Natural killer cell treated with Interleukin-12 subunit alpha and Interleukin-12 subunit beta and Interleukin-15 and Interleukin-18, amount 100 ng/mL, for 72 hours (primary cell): ENCODE measurements around the gene NOS1AP. TPM values are rescaled to one million over a fixed set of nuclear protein-coding genes. Genes with fewer than 3 reads are reported as not detected.
"Not testable (repeated sequence)": the region's sequence is repeated elsewhere in the genome, so short reads cannot be mapped to it uniquely, and the experiment has no call there.

Experiments
- ATAC-seq, 2 donors: fragments of 150-1000 bp; cut with Tn5 transposase in 1 of 2; sonication (Bioruptor Pico), chemical (Tn5 transposase) in 1 of 2; 2 replicates each; pipeline ENCODE4 v1.10.0; 2021
- DNase-seq: peaks from one replicate; pipeline ENCODE4 v3.0.0; 2022; ENCODE audit warnings: low spot score
- H3K27ac Mint-ChIP-seq, 2 donors: 1 replicate in 1 of 2; 2 replicates in 1 of 2; pipeline ENCODE4 v1.8.0; 2022; ENCODE audit warnings: mixed read lengths in 2 of 2, mild to moderate bottlenecking in 1 of 2, moderate library complexity in 1 of 2
- H3K27me3 Mint-ChIP-seq, 2 donors: 1 replicate in 1 of 2; 2 replicates in 1 of 2; pipeline ENCODE4 v1.8.0; 2022; ENCODE audit warnings: mixed read lengths in 2 of 2
- H3K36me3 Mint-ChIP-seq: one replicate; pipeline ENCODE4 v1.8.0; 2022; ENCODE audit warnings: mixed read lengths
- H3K4me1 Mint-ChIP-seq, 2 donors: 1 replicate in 1 of 2; 2 replicates in 1 of 2; pipeline ENCODE4 v1.8.0; 2022; ENCODE audit warnings: low read depth in 2 of 2, mixed read lengths in 2 of 2, mild to moderate bottlenecking in 1 of 2
- H3K4me3 Mint-ChIP-seq: one replicate; pipeline ENCODE4 v1.8.0; 2022; ENCODE audit warnings: mixed read lengths
- H3K9me3 Mint-ChIP-seq: 2 replicates; pipeline ENCODE4 v1.8.0; 2022; ENCODE audit warnings: mixed read lengths
- total RNA-seq, 2 donors: library from RNA; stranded (reverse); gene quantifications; one replicate each; pipeline ENCODE4 v1.2.3, GENCODE V29; 2022

Gene NOS1AP
- total RNA-seq, 2 donors from 2014 or later: 0.12 TPM; not detected in 1

- no peaks in the 10 kb centered on the region for H3K9me3 Mint-ChIP-seq
- DNase-seq: no peak
- H3K4me3 Mint-ChIP-seq: no peak overlapping the region
- H3K27me3 Mint-ChIP-seq: peaks cover 24 to 55% of the 10 kb centered on the region in 2 donors
- no peaks in the 10 kb centered on the region for H3K4me1 Mint-ChIP-seq
- no peaks in the 10 kb centered on the region for H3K36me3 Mint-ChIP-seq
- H3K27ac Mint-ChIP-seq: no peak overlapping the region
- no peak for ATAC-seq
Observed at GRCh38 chr1:162036163-162036562, 33.3 kb upstream of the NOS1AP start.

- H3K27ac Mint-ChIP-seq: no peak overlapping the region
- no peak overlapping the region for H3K4me3 Mint-ChIP-seq
- H3K4me1 Mint-ChIP-seq: no peaks in the 10 kb centered on the region
- H3K27me3 Mint-ChIP-seq: peaks cover 22 to 50% of the 10 kb centered on the region in 2 donors
- no peaks in the 10 kb centered on the region for H3K36me3 Mint-ChIP-seq
- H3K9me3 Mint-ChIP-seq: no peaks in the 10 kb centered on the region
- DNase-seq: no peak
- ATAC-seq: no peak
Observed at GRCh38 chr1:162038624-162039023, 30.9 kb upstream of the NOS1AP start.

DNA sequence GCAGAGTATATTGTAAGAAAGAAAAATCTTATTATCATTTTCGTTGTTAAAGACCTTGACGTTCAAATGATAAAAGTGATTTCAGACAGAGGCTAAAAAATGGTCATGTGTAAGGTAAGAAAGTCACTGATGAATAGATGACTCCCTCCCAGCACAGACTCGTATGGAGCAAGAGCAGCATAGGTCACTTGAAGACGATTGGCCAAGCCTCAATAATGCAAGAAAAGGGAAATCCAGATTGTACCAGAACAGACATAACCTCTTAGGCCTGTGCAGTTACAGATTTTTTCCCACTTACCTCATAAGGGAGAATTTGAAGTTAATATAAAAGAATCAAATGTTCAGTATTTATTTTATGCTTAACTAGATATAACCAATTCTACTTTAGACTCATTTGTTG is 29.5 kb upstream of the NOS1AP start:
- Mint-ChIP-seq H3K27ac (no peak overlapping the region), H3K4me3 (no peak overlapping the region), H3K4me1 (no peaks in the 10 kb centered on the region), H3K36me3 (no peaks in the 10 kb centered on the region), H3K9me3 (no peaks in the 10 kb centered on the region), H3K27me3 (peaks cover 21 to 43% of the 10 kb centered on the region in 2 donors)
- no peak for ATAC-seq
- no peak for DNase-seq

DNA sequence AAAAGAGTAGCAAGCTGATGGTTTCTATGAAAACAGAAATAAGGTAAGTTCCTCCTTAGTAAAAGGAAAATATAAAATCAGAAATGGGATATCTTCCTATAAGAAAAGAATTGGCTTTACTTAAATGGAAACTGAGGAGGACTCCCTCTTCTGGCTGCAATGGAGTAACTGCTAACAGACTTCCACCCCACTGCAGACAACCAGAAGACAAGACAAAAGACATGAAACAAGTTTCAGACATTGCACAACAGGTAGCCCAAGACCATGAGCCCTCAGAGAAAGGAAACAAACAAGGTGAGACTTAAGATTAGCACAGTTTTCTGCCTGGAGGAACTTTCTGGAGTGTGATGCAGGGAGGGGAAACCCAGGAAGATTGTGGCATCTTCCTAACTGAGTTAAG is 28.8 kb upstream of the NOS1AP start:
- Mint-ChIP-seq H3K4me3 (no peak overlapping the region), H3K9me3 (no peaks in the 10 kb centered on the region), H3K27ac (no peak overlapping the region), H3K27me3 (peaks cover 21 to 43% of the 10 kb centered on the region in 2 donors), H3K4me1 (no peaks in the 10 kb centered on the region), H3K36me3 (no peaks in the 10 kb centered on the region)
- ATAC-seq: no peak
- no peak for DNase-seq

GRCh38 chr1:162042361-162042760 is 27.1 kb upstream of the NOS1AP start:
- Mint-ChIP-seq H3K27me3 (peaks cover 17 to 39% of the 10 kb centered on the region in 2 donors), H3K36me3 (no peaks in the 10 kb centered on the region), H3K4me3 (no peak overlapping the region), H3K4me1 (no peaks in the 10 kb centered on the region), H3K9me3 (no peaks in the 10 kb centered on the region), H3K27ac (no peak overlapping the region)
- no peak for ATAC-seq
- no peak for DNase-seq

GRCh38 chr1:162046921-162047320 is 22.6 kb upstream of the NOS1AP start:
- no peak for ATAC-seq
- Mint-ChIP-seq H3K27me3 (peaks cover 12 to 21% of the 10 kb centered on the region in 2 donors), H3K4me1 (no peaks in the 10 kb centered on the region), H3K36me3 (no peaks in the 10 kb centered on the region), H3K9me3 (no peaks in the 10 kb centered on the region), H3K27ac (no peak overlapping the region), H3K4me3 (no peak overlapping the region)
- DNase-seq: no peak

DNA sequence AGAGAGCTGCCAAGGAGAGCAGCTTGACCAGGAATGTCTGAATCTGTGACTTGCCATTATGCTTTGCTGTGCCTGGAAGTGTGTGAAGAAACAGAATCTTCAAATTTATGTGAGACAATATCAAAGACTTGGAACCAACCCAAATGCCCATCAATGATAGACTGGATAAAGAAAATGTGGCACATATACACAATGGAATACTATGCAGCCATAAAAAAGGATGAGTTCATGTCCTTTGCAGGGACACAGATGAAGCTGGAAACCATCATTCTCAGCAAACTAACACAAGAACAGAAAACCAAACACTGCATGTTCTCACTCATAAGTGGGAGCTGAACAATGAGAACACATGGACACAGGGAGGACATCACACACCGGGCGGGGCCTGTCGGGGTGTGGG is 15.5 kb upstream of the NOS1AP start:
- not testable (repeated sequence) for H3K4me1 Mint-ChIP-seq, H3K36me3 Mint-ChIP-seq, DNase-seq

GRCh38 chr1:162055062-162055461 is 14.4 kb upstream of the NOS1AP start:
- H3K4me1 Mint-ChIP-seq: no peaks in the 10 kb centered on the region
- no peak overlapping the region for H3K4me3 Mint-ChIP-seq
- DNase-seq (no peak), ATAC-seq (no peak)
- peaks cover 13 to 18% of the 10 kb centered on the region in 2 donors for H3K27me3 Mint-ChIP-seq
- H3K36me3 Mint-ChIP-seq: no peaks in the 10 kb centered on the region
- H3K27ac Mint-ChIP-seq: no peak overlapping the region
- H3K9me3 Mint-ChIP-seq: no peaks in the 10 kb centered on the region

More for the DNA sequence above, 15.5 kb upstream of the NOS1AP start:
- H3K27ac Mint-ChIP-seq, ATAC-seq, H3K9me3 Mint-ChIP-seq, H3K4me3 Mint-ChIP-seq: not testable (repeated sequence)
- H3K27me3 Mint-ChIP-seq: peaks cover 13 to 18% of the 10 kb centered on the region in 2 donors

DNA sequence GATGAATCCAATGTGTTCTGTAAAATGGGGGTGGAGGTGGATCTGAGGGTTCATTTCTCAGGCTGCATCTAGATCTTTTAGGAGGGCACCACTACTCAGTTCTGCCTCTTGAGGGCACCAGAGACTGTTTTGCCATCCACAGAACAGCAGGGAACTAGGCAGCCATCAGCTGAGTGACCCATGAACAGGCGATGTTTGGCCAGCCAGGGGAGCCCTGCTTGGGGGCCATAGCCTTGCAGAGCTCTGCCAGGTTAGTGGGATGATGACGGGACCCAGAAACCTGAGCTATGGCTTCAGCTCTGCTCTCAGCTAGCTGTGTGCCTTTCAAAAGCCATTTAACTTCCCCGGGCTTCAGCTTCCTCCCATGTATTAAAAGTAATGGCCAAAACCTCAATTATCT is 13.4 kb upstream of the NOS1AP start:
- Mint-ChIP-seq H3K4me1 (no peaks in the 10 kb centered on the region), H3K27me3 (peaks cover 17 to 24% of the 10 kb centered on the region in 2 donors), H3K36me3 (no peaks in the 10 kb centered on the region), H3K9me3 (no peaks in the 10 kb centered on the region), H3K4me3 (no peak overlapping the region), H3K27ac (no peak overlapping the region)
- DNase-seq (no peak), ATAC-seq (peak; percentile 58 to 80)

DNA sequence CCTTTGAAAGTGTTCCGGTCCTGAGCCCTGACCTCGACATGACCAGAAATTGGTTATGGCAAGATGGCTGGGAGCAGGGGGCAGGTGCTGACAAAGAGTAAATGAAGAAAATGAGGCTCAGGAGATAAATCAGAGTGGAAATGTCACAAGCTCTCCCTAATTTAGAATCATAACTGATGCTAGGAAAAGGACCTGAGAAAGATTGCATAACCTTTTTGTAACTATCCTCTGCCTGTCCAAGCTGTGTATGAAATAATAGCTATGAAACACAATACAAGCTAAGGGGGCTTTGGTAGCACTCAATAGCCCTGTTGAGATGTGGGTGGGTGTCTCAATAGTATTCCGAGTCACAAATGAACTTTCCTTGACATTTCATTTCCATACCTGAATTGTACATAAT is 12.9 kb upstream of the NOS1AP start:
- Mint-ChIP-seq H3K4me3 (no peak overlapping the region), H3K9me3 (no peaks in the 10 kb centered on the region)

GRCh38 chr1:162059721-162060120 is 9.8 kb upstream of the NOS1AP start:
- Mint-ChIP-seq H3K27ac (no peak overlapping the region), H3K36me3 (no peaks in the 10 kb centered on the region), H3K4me3 (no peak overlapping the region), H3K27me3 (peaks cover 28 to 37% of the 10 kb centered on the region in 2 donors), H3K9me3 (no peaks in the 10 kb centered on the region), H3K4me1 (no peaks in the 10 kb centered on the region)
- no peak for ATAC-seq
- no peak for DNase-seq

More for the DNA sequence above, 12.9 kb upstream of the NOS1AP start:
- ATAC-seq: no peak
- DNase-seq: no peak
- H3K27ac Mint-ChIP-seq: no peak overlapping the region
- peaks cover 17 to 24% of the 10 kb centered on the region in 2 donors for H3K27me3 Mint-ChIP-seq
- H3K4me1 Mint-ChIP-seq: no peaks in the 10 kb centered on the region
- no peaks in the 10 kb centered on the region for H3K36me3 Mint-ChIP-seq

DNA sequence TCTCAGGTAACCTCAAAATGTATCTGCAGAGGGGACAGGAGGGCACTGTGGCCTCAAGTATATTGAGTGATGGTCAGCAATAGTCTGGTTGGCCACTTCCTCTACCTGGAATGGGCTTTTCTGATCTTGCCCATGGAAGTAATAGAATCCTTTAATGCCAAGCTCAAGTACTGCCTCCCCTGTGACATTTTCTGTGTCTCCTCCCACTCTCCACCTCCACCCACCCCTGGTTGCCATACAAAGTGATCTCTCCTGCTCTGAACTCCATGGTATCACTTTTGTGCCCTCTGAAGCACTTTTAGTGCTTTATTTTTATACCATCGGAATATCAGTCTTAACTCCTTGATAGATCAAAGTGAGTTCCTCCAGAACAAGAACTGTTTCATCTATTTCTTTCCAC is 9.2 kb upstream of the NOS1AP start:
- H3K27ac Mint-ChIP-seq: no peak overlapping the region
- H3K9me3 Mint-ChIP-seq: no peaks in the 10 kb centered on the region
- no peaks in the 10 kb centered on the region for H3K4me1 Mint-ChIP-seq
- no peak for DNase-seq
- H3K36me3 Mint-ChIP-seq: no peaks in the 10 kb centered on the region
- no peak overlapping the region for H3K4me3 Mint-ChIP-seq
- no peak for ATAC-seq
- H3K27me3 Mint-ChIP-seq: peaks cover 29 to 43% of the 10 kb centered on the region in 2 donors

DNA sequence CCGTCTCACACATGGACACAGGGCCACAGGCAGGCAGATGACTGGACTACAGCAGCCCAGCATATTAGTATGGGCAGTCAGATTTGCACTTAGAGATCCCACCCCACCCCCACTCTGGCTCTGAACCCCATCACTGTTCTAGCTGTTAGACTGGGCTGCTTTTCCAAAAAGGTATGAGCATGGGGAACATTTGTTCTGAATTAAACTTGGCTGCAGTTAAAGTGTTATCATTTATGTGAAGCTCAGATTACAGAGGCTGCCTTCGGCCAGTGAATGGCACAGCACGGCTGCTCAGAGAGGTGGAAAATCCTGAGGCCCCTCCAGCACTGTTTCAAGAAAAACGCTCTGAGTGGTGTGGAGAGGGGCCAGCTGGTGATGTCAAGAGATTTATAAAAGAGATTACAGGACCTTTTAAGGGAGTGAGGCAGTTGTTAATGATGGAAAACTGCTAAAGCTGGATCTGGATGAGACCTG is 6.9 kb upstream of the NOS1AP start:
- no peak overlapping the region for H3K27ac Mint-ChIP-seq
- no peak for ATAC-seq
- H3K27me3 Mint-ChIP-seq: peaks cover 30 to 38% of the 10 kb centered on the region in 2 donors
- no peaks in the 10 kb centered on the region for H3K36me3 Mint-ChIP-seq
- no peaks in the 10 kb centered on the region for H3K4me1 Mint-ChIP-seq
- no peaks in the 10 kb centered on the region for H3K9me3 Mint-ChIP-seq
- H3K4me3 Mint-ChIP-seq: no peak overlapping the region
- DNase-seq: no peak

- no peak overlapping the region for H3K27ac Mint-ChIP-seq
- ATAC-seq (no peak), DNase-seq (no peak)
- H3K9me3 Mint-ChIP-seq: no peaks in the 10 kb centered on the region
- no peak overlapping the region for H3K4me3 Mint-ChIP-seq
- H3K4me1 Mint-ChIP-seq: no peaks in the 10 kb centered on the region
- no peaks in the 10 kb centered on the region for H3K36me3 Mint-ChIP-seq
- peaks cover 38 to 52% of the 10 kb centered on the region in 2 donors for H3K27me3 Mint-ChIP-seq
Observed at GRCh38 chr1:162065016-162065415, 4.5 kb upstream of the NOS1AP start.

DNA sequence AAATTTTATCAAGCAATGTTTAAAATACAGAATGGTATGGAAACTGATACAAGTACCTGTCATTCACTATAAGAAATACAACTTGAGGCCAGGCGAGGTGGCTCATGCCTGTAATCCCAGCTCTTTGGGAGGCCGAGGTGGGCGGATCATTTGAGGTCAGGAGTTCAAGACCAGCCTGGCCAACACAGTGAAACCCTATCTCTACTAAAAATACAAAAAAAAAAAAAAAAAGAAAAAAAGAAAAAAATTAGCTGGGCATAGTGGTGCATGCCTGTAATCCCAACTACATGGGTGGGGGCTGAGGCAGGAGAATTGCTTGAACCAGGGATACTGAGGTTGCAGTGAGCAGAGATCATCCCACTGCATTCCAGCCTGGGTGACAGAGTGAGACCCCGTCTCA is 2.7 kb upstream of the NOS1AP start:
- not testable (repeated sequence) for DNase-seq, H3K36me3 Mint-ChIP-seq, H3K27ac Mint-ChIP-seq, H3K4me1 Mint-ChIP-seq, H3K9me3 Mint-ChIP-seq, ATAC-seq, H3K4me3 Mint-ChIP-seq
- peaks cover 40 to 55% of the 10 kb centered on the region in 2 donors for H3K27me3 Mint-ChIP-seq
